GM23248 (cell line): ENCODE data around the gene USP48.

Source experiments
- EZH2 ChIP-seq: fragments of 200-600 bp; sonication (generic); IDR thresholded peaks from 2 replicates; pipeline ENCODE4 v1.6.1; 2018; ENCODE audit warnings: antibody characterized with exemption, mild to moderate bottlenecking; ENCODE audit not compliant: insufficient read depth, poor library complexity, severe bottlenecking
- EZH2phosphoT487 ChIP-seq: fragments of 200-600 bp; sonication (generic); IDR thresholded peaks from 2 replicates; pipeline ENCODE4 v1.6.1; 2018; ENCODE audit warnings: antibody characterized with exemption, moderate library complexity, mild to moderate bottlenecking, low read depth; ENCODE audit not compliant: insufficient read depth

- TF ChIP-seq EZH2 = no peak
- no peak for TF ChIP-seq EZH2phosphoT487
These were observed 145.4 kb downstream of the USP48 start for GRCh38 chr1:21637514-21637913.
